Uterus (tissue), 2 donors: Measurements from ENCODE around the gene CCDC50.

Source experiments
- POLR2A ChIP-seq, 2 donors: fragments of 450-650 bp; IDR thresholded peaks; one replicate each; pipeline ENCODE4 v1.6.1; 2016; ENCODE audit warnings: antibody characterized with exemption in 2 of 2, mild to moderate bottlenecking in 1 of 2, moderate library complexity in 1 of 2
- TF ChIP-seq, protein P1 (sequence below), 4 experiments: fragments of 200-600 bp in 2 of 4; fragments of 450-650 bp in 2 of 4; sonication (generic) in 2 of 4; IDR thresholded peaks; one replicate each; pipeline ENCODE4 v1.5.1; 2016 to 2019; ENCODE audit warnings: antibody characterized with exemption in 4 of 4, mild to moderate bottlenecking in 2 of 4, moderate library complexity in 1 of 4

DNA sequence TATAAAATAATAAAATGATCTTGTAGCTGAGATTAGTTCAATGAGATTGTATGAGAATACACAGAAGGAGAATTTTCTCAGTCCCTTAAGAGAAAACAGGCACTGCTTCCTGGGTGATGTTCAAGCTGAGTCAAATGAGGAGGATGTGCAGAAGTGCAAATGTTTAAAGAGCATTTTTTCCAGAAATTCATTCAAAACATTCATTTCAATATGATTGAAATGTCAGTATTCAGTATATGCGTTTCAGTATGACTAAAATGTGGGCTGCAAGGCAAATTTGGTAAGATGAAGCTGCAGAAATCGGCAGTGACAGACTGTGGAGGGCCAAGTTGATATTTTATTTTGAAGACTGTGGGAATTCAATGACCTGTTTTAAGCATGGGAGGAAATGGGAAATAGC lies 112.5 kb downstream of the CCDC50 start:
- TF ChIP-seq, protein P1, sequence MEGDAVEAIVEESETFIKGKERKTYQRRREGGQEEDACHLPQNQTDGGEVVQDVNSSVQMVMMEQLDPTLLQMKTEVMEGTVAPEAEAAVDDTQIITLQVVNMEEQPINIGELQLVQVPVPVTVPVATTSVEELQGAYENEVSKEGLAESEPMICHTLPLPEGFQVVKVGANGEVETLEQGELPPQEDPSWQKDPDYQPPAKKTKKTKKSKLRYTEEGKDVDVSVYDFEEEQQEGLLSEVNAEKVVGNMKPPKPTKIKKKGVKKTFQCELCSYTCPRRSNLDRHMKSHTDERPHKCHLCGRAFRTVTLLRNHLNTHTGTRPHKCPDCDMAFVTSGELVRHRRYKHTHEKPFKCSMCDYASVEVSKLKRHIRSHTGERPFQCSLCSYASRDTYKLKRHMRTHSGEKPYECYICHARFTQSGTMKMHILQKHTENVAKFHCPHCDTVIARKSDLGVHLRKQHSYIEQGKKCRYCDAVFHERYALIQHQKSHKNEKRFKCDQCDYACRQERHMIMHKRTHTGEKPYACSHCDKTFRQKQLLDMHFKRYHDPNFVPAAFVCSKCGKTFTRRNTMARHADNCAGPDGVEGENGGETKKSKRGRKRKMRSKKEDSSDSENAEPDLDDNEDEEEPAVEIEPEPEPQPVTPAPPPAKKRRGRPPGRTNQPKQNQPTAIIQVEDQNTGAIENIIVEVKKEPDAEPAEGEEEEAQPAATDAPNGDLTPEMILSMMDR (IDR thresholded peaks at IDR 0.05), result no peak
- TF ChIP-seq POLR2A (IDR thresholded peaks at IDR 0.05), result no peak
